K562 (cell line): ENCODE results near the gene WIPF1. TPM values are rescaled to one million over a fixed set of nuclear protein-coding genes. Genes with fewer than 3 reads are reported as not detected.

Experiments
- ATAC-seq: fragments of 200-7000 bp; cut with Tn5 transposase; 3 replicates; pipeline ENCODE4 v1.9.1; 2020; ENCODE audit warnings: moderate library complexity
- BruUV-seq: library from RNA; stranded (reverse); fragments of 400-500 nt; replicated peaks from 2 replicates; lab custom pipeline; 2021; lab: Mats Ljungman, UMichigan
- CTCF ChIA-PET: fragments of 300-600 bp; formaldehyde crosslinking; extraction: SDS; loops from one replicate; lab custom pipeline; 2021; ENCODE audit warnings: low intra/inter-chr PET ratio; lab: Yijun Ruan, JAX
- POLR2A ChIA-PET: fragments of 300-600, 350-650 bp; sonication (Branson Sonifier 250); formaldehyde crosslinking; extraction: SDS; loops from one replicate; lab custom pipeline; 2021; ENCODE audit warnings: antibody characterized with exemption, inconsistent platforms; lab: Yijun Ruan, JAX
- DNase-seq, 4 experiments: peaks; one replicate each; pipeline versions ENCODE4 v3.0.0 to v3.0.0-alpha.2; 2011 to 2018; ENCODE audit warnings: low spot score in 3 of 4, mixed read lengths in 3 of 4; ENCODE audit errors: extremely low read depth in 1 of 4
- FAIRE-seq: peaks from 2 replicates; lab custom pipeline; 2011; peaks lifted over from hg19 to GRCh38; lab: Jason Lieb, UNC
- H2AFZ ChIP-seq: 2 replicates; pipeline ENCODE4 v1.6.0; 2011; ENCODE audit warnings: low read depth, low read length, control low read depth, inconsistent platforms
- H3K27ac ChIP-seq: fragments of 200-600 bp; 3 replicates; pipeline ENCODE4 v1.8.0; 2011; ENCODE audit warnings: low read depth, mild to moderate bottlenecking, control low read depth, inconsistent platforms, low read length, moderate library complexity, mixed read lengths; ENCODE audit errors: extremely low read depth
- H3K27me3 ChIP-seq, 2 experiments: fragments of 300-600 bp in 1 of 2; 2 replicates in 1 of 2; 3 replicates in 1 of 2; pipeline versions ENCODE4 v1.6.0 to v1.8.0; 2011; ENCODE audit warnings: inconsistent platforms in 2 of 2, low read length in 2 of 2, mild to moderate bottlenecking in 1 of 2, mixed read lengths in 1 of 2, moderate library complexity in 1 of 2; ENCODE audit not compliant: control insufficient read depth in 2 of 2, insufficient read depth in 2 of 2
- H3K36me3 ChIP-seq: fragments of 300-600 bp; 3 replicates; pipeline ENCODE4 v1.8.0; 2011; ENCODE audit warnings: mild to moderate bottlenecking, low read length, inconsistent platforms; ENCODE audit not compliant: control insufficient read depth, insufficient read depth
- H3K4me1 ChIP-seq, 2 experiments: fragments of 200-600 bp in 1 of 2; replicated peaks in 1 of 2; 2 replicates in 1 of 2; 3 replicates in 1 of 2; pipeline versions ENCODE4 v1.5.1 to v1.8.0; 2011; ENCODE audit warnings: inconsistent platforms in 2 of 2, low read length in 2 of 2, mild to moderate bottlenecking in 1 of 2, mixed read lengths in 1 of 2, moderate library complexity in 1 of 2; ENCODE audit not compliant: control insufficient read depth in 2 of 2, insufficient read depth in 2 of 2
- H3K4me2 ChIP-seq: 2 replicates; pipeline ENCODE4 v1.6.1; 2011; ENCODE audit warnings: low read length, control low read depth, inconsistent platforms, mixed read lengths; ENCODE audit not compliant: insufficient read depth
- H3K4me3 ChIP-seq: fragments of 200-600 bp; sonication (generic), shearing (Covaris generic); 2 replicates; pipeline ENCODE4 v1.5.1; 2016; ENCODE audit warnings: control low read depth, inconsistent platforms
- H3K79me2 ChIP-seq: fragments of 200-600 bp; 3 replicates; pipeline ENCODE4 v1.8.0; 2011; ENCODE audit warnings: low read length, inconsistent platforms; ENCODE audit not compliant: control insufficient read depth, insufficient read depth
- H3K9ac ChIP-seq, 2 experiments: 2 replicates each; pipeline versions ENCODE4 v1.6.0 to v1.6.1; 2011; ENCODE audit warnings: low read depth in 2 of 2, low read length in 2 of 2, control low read depth in 1 of 2, inconsistent platforms in 1 of 2, mild to moderate bottlenecking in 1 of 2, mixed read lengths in 1 of 2; ENCODE audit not compliant: insufficient read depth in 1 of 2
- H3K9me1 ChIP-seq: one replicate; pipeline ENCODE4 v1.6.0; 2011; ENCODE audit warnings: inconsistent platforms, mild to moderate bottlenecking, low read length, moderate library complexity; ENCODE audit not compliant: control insufficient read depth, insufficient read depth
- H3K9me3 ChIP-seq: replicated peaks from 2 replicates; pipeline ENCODE4 v1.5.1; 2011; ENCODE audit warnings: low read depth, low read length, inconsistent platforms; ENCODE audit not compliant: control insufficient read depth, insufficient read depth
- H4K20me1 ChIP-seq: replicated peaks from 2 replicates; pipeline ENCODE4 v1.6.1; 2011; ENCODE audit warnings: low read length, inconsistent platforms, mixed read lengths; ENCODE audit not compliant: control insufficient read depth, insufficient read depth
- EHMT2 ChIP-seq: fragments of 450-650 bp; IDR thresholded peaks from 2 replicates; pipeline ENCODE4 v1.6.1; 2018; ENCODE audit warnings: antibody characterized with exemption
- FOXK2 ChIP-seq, 2 experiments: fragments of 450-650 bp; IDR thresholded peaks in 1 of 2; conservative IDR thresholded peaks in 1 of 2; 2 replicates each; pipeline ENCODE4 v1.6.1; 2016; ENCODE audit warnings: low read depth in 2 of 2, mild to moderate bottlenecking in 1 of 2
- MBD1 ChIP-seq: fragments of 250-450 bp; sonication (Bioruptor Pico); IDR thresholded peaks from 2 replicates; pipeline ENCODE4 v1.8.0; 2022; ENCODE audit warnings: inconsistent platforms
- MYBL2 ChIP-seq, 2 experiments: fragments of 450-650 bp in 1 of 2; sonication (generic) in 1 of 2; formaldehyde crosslinking in 1 of 2; IDR thresholded peaks; 2 replicates each; pipeline versions ENCODE4 v1.6.1 to v1.8.1; 2017 to 2022; ENCODE audit warnings: borderline replicate concordance in 1 of 2, inconsistent platforms in 1 of 2, low read depth in 1 of 2, mild to moderate bottlenecking in 1 of 2, missing genetic modification reagents in 1 of 2, moderate library complexity in 1 of 2
- NFIC ChIP-seq: fragments of 450-650 bp; IDR thresholded peaks from 2 replicates; pipeline ENCODE4 v1.6.1; 2017; ENCODE audit warnings: mild to moderate bottlenecking, inconsistent platforms
- PHTF2 ChIP-seq: fragments of 250-450 bp; sonication (Bioruptor Pico); IDR thresholded peaks from 2 replicates; pipeline ENCODE4 v1.5.0; 2021; ENCODE audit warnings: mild to moderate bottlenecking
- PREB ChIP-seq: sonication (generic); formaldehyde crosslinking; IDR thresholded peaks from 2 replicates; pipeline ENCODE4 v1.8.1; 2023; ENCODE audit warnings: mild to moderate bottlenecking, missing genetic modification reagents
- TAF1 ChIP-seq: IDR thresholded peaks from 2 replicates; pipeline ENCODE4 v1.6.1; 2011; ENCODE audit warnings: mild to moderate bottlenecking, low read length, moderate library complexity; ENCODE audit not compliant: insufficient read depth, control insufficient read depth, severe bottlenecking; ENCODE audit errors: extremely low read depth
- TBL1XR1 ChIP-seq, 2 experiments: IDR thresholded peaks; 2 replicates each; pipeline ENCODE4 v1.6.1; 2012; ENCODE audit warnings: improper control_type of control experiment in 2 of 2, low read length in 2 of 2, mild to moderate bottlenecking in 1 of 2
- ZNF174 ChIP-seq: fragments of 250-450 bp; sonication (Bioruptor Pico); IDR thresholded peaks from 2 replicates; pipeline ENCODE4 v1.4.0; 2020; ENCODE audit warnings: mild to moderate bottlenecking
- ZNF217 ChIP-seq: sonication (generic); formaldehyde crosslinking; IDR thresholded peaks from 2 replicates; pipeline ENCODE4 v1.8.0; 2022; ENCODE audit warnings: mild to moderate bottlenecking, missing genetic modification reagents
- ZNF347 ChIP-seq: fragments of 450-650 bp; formaldehyde crosslinking; IDR thresholded peaks from 2 replicates; pipeline ENCODE4 v1.4.0; 2020; ENCODE audit warnings: low read depth, mild to moderate bottlenecking, moderate library complexity
- ZNF764 ChIP-seq: fragments of 250-450 bp; sonication (Bioruptor Pico); IDR thresholded peaks from 2 replicates; pipeline ENCODE4 v1.4.0; 2020; ENCODE audit warnings: low read depth, mild to moderate bottlenecking, moderate library complexity
- ZNF780A ChIP-seq: fragments of 250-450 bp; sonication (Bioruptor Pico); IDR thresholded peaks from 2 replicates; pipeline ENCODE4 v1.5.0; 2021; ENCODE audit warnings: mild to moderate bottlenecking
- WGBS: fragments of 100-300 bp; shearing (Covaris generic); methylation state at CpG from one replicate; pipeline ENCODE4 v1.1.6; 2016; ENCODE audit warnings: low coverage, mixed read lengths; ENCODE audit not compliant: insufficient coverage; ENCODE audit errors: missing lambda C conversion rate; 5-methylcytosine and 5-hydroxymethylcytosine counted together
- in situ Hi-C: fragments of 300-500 bp; cut with MboI; formaldehyde crosslinking; loops from 4 replicates; pipeline ENCODE4 v1.15.0; 2018; ENCODE audit warnings: inconsistent platforms, mixed read lengths
- intact Hi-C: fragments of 100-400 bp; cut with micrococcal nuclease; formaldehyde crosslinking; loops from 2 replicates; pipeline ENCODE4 v1.14.2; 2022
- polyA plus RNA-seq, 8 experiments: library from polyadenylated mRNA; depleted of rRNA in 4 of 8; stranded (reverse) in 5 of 8; unstranded in 3 of 8; fragments of >200 nt; fragmentation: Nextera tagmentation in 2 of 8; fragmentation: Illumina TruSeq in 1 of 8; extraction: Ambion mirVana in 2 of 8; extraction: Trizol in 1 of 8; gene quantifications; 2 replicates each; pipeline versions ENCODE4 v1.2.1 to v1.2.3, GENCODE V29; 2011 to 2014; ENCODE audit warnings: inconsistent platforms in 1 of 8, missing spikeins in 1 of 8
- total RNA-seq, 7 experiments: library from RNA; depleted of rRNA in 6 of 7; stranded (reverse); fragments of >200 nt in 6 of 7; fragmentation: Illumina TruSeq in 2 of 7; extraction: Trizol in 2 of 7; gene quantifications; 2 replicates each; pipeline versions ENCODE4 v1.2.1 to v1.2.3, GENCODE V29; 2011 to 2021; ENCODE audit warnings: low replicate concordance in 1 of 7

The WIPF1 gene
- total and polyA plus RNA-seq, 9 of the 15 experiments (the other 6 are each of a cell fraction or from before 2014, with no cell fraction given), result 0.54 to 4.9 (median 2.4) TPM

GRCh38 chr2:174563530-174564282 lies 33.9 kb downstream of the WIPF1 start:
- in situ Hi-C loops, result no loop called here
- H3K36me3 ChIP-seq, result no peaks in the 10 kb centered on the region
- peak; percentile 57; the same call in 2 of the 3 replicates for ATAC-seq
- no TSS peak for BruUV-seq
- H3K4me2 ChIP-seq, result no peak overlapping the region
- no peak for FAIRE-seq
- ChIA-PET CTCF (no interaction called here), POLR2A (interaction anchor here (1.5 kb wide), 1 partner anchor 168 kb away, joined by 3 read pairs; no protein-coding TSS in a partner anchor)
- TF ChIP-seq ZNF780A (CRISPR knock-in tag), result no peak
- TF ChIP-seq TBL1XR1 (IDR thresholded peaks at IDR 0.05; ENCODE audit: low read length in 2 of 2), result no peak
- TF ChIP-seq ZNF174 (CRISPR knock-in tag), result no peak
- TF ChIP-seq ZNF764 (CRISPR knock-in tag), result no peak
- TF ChIP-seq ZNF347 (CRISPR knock-in tag), result no peak
- TF ChIP-seq NFIC, result no peak
- no peak for TF ChIP-seq FOXK2 (conservative IDR thresholded peaks at IDR 0.05 in 1 of 2, IDR thresholded peaks at IDR 0.05 in 1 of 2; ENCODE audit: low read depth in 2 of 2)
- TF ChIP-seq ZNF217, result no peak
- no peak for TF ChIP-seq MYBL2 (IDR thresholded peaks at IDR 0.05; ENCODE audit: low read depth)
- no peak for TF ChIP-seq MYBL2 (CRISPR knock-in tag; IDR thresholded peaks at IDR 0.05; ENCODE audit: borderline replicate concordance)
- no peak for TF ChIP-seq MBD1 (CRISPR knock-in tag)
- TF ChIP-seq EHMT2, result no peak
- no peak for TF ChIP-seq PHTF2 (CRISPR knock-in tag)
- TF ChIP-seq TAF1, result no peak
- TF ChIP-seq PREB (CRISPR knock-in tag), result no peak
- H3K4me1 ChIP-seq, result no peaks in the 10 kb centered on the region
- H3K9ac ChIP-seq, result no peak overlapping the region
- H3K9me1 ChIP-seq, result no peaks in the 10 kb centered on the region
- no peak overlapping the region for H3K4me3 ChIP-seq
- H3K79me2 ChIP-seq, result no peaks in the 10 kb centered on the region
- H3K9me3 ChIP-seq, result no peaks in the 10 kb centered on the region
- 32% methylated on average over 5 of the region's 5 CpGs for WGBS
- H4K20me1 ChIP-seq, result no peaks in the 10 kb centered on the region
- H3K27me3 ChIP-seq, result peaks cover 0 to 5% of the 10 kb centered on the region in 2 experiments; a peak in 1 of 5 replicates
- intact Hi-C loops, result no loop called here
- no peak for DNase-seq
- no peak overlapping the region for H2AFZ ChIP-seq
- H3K27ac ChIP-seq, result no peak overlapping the region
